SU-DHL-6 (cell line): ENCODE results near the gene IKBKE.

ENCODE experiments used
- EZH2phosphoT487 ChIP-seq: fragments of 200-600 bp; sonication (generic), shearing (Covaris generic); conservative IDR thresholded peaks from 2 replicates; pipeline ENCODE4 v1.6.1; 2018; ENCODE audit warnings: mild to moderate bottlenecking, antibody characterized with exemption, low read length, moderate library complexity, mixed read lengths
- TF ChIP-seq, protein P1 (sequence below): fragments of 200-600 bp; sonication (generic); IDR thresholded peaks from one replicate; pipeline ENCODE4 v1.5.1; 2017; ENCODE audit warnings: antibody characterized with exemption, mild to moderate bottlenecking, low read length, moderate library complexity; ENCODE audit not compliant: insufficient read depth, poor library complexity, severe bottlenecking

DNA sequence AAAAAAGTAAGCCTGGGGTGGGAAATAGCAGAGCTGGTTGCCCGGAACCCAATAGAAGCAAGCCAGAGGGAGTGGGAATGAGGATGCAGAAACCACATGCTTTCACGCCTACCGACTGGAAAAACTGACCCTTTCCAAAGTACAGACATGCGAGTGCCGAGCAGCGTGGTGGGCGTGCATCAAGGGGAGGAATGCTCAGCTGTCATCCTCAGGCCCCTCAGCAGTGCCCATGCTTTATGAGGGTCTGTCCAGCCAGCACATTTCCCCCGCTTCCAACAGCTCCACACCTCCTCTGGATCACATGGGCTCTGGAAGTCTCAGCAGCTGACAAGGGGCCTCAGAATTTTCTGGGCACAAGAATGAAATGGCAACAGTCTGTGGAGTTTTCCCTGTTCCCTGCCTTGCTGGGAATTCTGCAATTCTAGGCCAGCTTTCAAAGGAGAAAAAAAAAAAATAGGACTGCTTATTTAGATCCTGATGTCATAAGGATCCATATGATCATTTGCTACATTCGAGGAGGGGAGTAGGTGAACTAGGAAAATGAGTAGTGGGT lies 19.1 kb upstream of the IKBKE start:
- TF ChIP-seq, protein P1, sequence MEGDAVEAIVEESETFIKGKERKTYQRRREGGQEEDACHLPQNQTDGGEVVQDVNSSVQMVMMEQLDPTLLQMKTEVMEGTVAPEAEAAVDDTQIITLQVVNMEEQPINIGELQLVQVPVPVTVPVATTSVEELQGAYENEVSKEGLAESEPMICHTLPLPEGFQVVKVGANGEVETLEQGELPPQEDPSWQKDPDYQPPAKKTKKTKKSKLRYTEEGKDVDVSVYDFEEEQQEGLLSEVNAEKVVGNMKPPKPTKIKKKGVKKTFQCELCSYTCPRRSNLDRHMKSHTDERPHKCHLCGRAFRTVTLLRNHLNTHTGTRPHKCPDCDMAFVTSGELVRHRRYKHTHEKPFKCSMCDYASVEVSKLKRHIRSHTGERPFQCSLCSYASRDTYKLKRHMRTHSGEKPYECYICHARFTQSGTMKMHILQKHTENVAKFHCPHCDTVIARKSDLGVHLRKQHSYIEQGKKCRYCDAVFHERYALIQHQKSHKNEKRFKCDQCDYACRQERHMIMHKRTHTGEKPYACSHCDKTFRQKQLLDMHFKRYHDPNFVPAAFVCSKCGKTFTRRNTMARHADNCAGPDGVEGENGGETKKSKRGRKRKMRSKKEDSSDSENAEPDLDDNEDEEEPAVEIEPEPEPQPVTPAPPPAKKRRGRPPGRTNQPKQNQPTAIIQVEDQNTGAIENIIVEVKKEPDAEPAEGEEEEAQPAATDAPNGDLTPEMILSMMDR, result no peak
- TF ChIP-seq EZH2phosphoT487, result no peak
